Measurements from ENCODE around the gene CCDC188. TPM values are rescaled to one million over a fixed set of nuclear protein-coding genes. Genes with fewer than 3 reads are reported as not detected.

The CCDC188 gene
- total and polyA plus RNA-seq, 9 of the 15 experiments (the other 6 are each of a cell fraction or from before 2014, with no cell fraction given) = not detected

DNA sequence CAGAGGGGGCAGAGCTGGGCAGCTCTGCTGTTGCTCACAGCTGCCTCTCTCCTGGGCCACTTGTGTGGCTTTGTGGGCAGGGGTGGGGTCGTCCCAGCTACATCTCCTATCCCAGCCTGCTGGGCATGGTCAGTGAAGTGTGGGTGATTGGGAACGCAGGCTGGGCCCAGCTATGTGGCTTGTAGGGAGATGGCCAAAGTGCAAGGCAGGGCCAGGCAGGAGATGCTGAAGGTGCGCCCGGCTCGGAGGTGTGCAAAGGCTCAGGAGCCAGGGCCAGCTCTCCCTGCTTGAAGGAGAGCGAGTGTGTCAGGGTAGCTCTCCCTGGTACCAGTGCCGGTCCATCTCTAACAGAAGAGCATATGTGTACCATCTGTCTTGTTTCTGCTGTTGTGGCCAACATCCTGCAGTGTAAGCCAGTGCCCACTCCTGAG lies 43.4 kb downstream of the CCDC188 start (continued):
- no peak for TF ChIP-seq ZNF174 (CRISPR knock-in tag; IDR thresholded peaks at IDR 0.05)
- no peak for TF ChIP-seq ZBTB12 (CRISPR knock-in tag; IDR thresholded peaks at IDR 0.05)
- TF ChIP-seq MYNN (IDR thresholded peaks at IDR 0.05) = no peak
- TF ChIP-seq MYNN (CRISPR knock-in tag; IDR thresholded peaks at IDR 0.05) = no peak
- 0 out of 4 replicates have a peak, but pooled peaks of 1 of the 2 experiments have one; percentile 17 for TF ChIP-seq MLX (CRISPR knock-in tag; conservative IDR thresholded peaks at IDR 0.05)
- TF ChIP-seq, protein P1, sequence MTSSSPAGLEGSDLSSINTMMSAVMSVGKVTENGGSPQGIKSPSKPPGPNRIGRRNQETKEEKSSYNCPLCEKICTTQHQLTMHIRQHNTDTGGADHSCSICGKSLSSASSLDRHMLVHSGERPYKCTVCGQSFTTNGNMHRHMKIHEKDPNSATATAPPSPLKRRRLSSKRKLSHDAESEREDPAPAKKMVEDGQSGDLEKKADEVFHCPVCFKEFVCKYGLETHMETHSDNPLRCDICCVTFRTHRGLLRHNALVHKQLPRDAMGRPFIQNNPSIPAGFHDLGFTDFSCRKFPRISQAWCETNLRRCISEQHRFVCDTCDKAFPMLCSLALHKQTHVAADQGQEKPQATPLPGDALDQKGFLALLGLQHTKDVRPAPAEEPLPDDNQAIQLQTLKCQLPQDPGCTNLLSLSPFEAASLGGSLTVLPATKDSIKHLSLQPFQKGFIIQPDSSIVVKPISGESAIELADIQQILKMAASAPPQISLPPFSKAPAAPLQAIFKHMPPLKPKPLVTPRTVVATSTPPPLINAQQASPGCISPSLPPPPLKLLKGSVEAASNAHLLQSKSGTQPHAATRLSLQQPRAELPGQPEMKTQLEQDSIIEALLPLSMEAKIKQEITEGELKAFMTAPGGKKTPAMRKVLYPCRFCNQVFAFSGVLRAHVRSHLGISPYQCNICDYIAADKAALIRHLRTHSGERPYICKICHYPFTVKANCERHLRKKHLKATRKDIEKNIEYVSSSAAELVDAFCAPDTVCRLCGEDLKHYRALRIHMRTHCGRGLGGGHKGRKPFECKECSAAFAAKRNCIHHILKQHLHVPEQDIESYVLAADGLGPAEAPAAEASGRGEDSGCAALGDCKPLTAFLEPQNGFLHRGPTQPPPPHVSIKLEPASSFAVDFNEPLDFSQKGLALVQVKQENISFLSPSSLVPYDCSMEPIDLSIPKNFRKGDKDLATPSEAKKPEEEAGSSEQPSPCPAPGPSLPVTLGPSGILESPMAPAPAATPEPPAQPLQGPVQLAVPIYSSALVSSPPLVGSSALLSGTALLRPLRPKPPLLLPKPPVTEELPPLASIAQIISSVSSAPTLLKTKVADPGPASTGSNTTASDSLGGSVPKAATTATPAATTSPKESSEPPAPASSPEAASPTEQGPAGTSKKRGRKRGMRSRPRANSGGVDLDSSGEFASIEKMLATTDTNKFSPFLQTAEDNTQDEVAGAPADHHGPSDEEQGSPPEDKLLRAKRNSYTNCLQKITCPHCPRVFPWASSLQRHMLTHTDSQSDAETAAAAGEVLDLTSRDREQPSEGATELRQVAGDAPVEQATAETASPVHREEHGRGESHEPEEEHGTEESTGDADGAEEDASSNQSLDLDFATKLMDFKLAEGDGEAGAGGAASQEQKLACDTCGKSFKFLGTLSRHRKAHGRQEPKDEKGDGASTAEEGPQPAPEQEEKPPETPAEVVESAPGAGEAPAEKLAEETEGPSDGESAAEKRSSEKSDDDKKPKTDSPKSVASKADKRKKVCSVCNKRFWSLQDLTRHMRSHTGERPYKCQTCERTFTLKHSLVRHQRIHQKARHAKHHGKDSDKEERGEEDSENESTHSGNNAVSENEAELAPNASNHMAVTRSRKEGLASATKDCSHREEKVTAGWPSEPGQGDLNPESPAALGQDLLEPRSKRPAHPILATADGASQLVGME (CRISPR knock-in tag; IDR thresholded peaks at IDR 0.05) = 0 out of 2 replicates have a peak, but pooled peaks have one; percentile 5
- TF ChIP-seq ZNF444 (CRISPR knock-in tag; IDR thresholded peaks at IDR 0.05) = no peak
- TF ChIP-seq BRD9 (IDR thresholded peaks at IDR 0.05; ENCODE audit: low read depth, partially characterized antibody) = no peak
- TF ChIP-seq POLR2G (IDR thresholded peaks at IDR 0.05; ENCODE audit: low read depth, low read length) = peak; percentile 32; the same call in 1 of the 2 replicates
- TF ChIP-seq PHF8 (IDR thresholded peaks at IDR 0.05; ENCODE audit: borderline replicate concordance, low read length) = no peak
- TF ChIP-seq SNRNP70 (optimal IDR thresholded peaks at IDR 0.05; ENCODE audit: low read depth, low read length) = no peak
- TF ChIP-seq ZNF57 (CRISPR knock-in tag; IDR thresholded peaks at IDR 0.05) = no peak
- TF ChIP-seq KLF6 (CRISPR knock-in tag; IDR thresholded peaks at IDR 0.05; ENCODE audit: borderline replicate concordance) = no peak
- TF ChIP-seq, protein P2, sequence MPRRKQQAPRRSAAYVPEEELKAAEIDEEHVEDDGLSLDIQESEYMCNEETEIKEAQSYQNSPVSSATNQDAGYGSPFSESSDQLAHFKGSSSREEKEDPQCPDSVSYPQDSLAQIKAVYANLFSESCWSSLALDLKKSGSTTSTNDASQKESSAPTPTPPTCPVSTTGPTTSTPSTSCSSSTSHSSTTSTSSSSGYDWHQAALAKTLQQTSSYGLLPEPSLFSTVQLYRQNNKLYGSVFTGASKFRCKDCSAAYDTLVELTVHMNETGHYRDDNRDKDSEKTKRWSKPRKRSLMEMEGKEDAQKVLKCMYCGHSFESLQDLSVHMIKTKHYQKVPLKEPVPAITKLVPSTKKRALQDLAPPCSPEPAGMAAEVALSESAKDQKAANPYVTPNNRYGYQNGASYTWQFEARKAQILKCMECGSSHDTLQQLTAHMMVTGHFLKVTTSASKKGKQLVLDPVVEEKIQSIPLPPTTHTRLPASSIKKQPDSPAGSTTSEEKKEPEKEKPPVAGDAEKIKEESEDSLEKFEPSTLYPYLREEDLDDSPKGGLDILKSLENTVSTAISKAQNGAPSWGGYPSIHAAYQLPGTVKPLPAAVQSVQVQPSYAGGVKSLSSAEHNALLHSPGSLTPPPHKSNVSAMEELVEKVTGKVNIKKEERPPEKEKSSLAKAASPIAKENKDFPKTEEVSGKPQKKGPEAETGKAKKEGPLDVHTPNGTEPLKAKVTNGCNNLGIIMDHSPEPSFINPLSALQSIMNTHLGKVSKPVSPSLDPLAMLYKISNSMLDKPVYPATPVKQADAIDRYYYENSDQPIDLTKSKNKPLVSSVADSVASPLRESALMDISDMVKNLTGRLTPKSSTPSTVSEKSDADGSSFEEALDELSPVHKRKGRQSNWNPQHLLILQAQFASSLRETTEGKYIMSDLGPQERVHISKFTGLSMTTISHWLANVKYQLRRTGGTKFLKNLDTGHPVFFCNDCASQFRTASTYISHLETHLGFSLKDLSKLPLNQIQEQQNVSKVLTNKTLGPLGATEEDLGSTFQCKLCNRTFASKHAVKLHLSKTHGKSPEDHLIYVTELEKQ (CRISPR knock-in tag; IDR thresholded peaks at IDR 0.05) = no peak
- TF ChIP-seq SRSF7 (optimal IDR thresholded peaks at IDR 0.05; ENCODE audit: low read depth, low read length) = no peak
- no peak for TF ChIP-seq SIX5 (IDR thresholded peaks at IDR 0.05; ENCODE audit: borderline replicate concordance in 1 of 2, insufficient read depth in 1 of 2, low read depth in 1 of 2, low read length in 2 of 2)
- no peak for TF ChIP-seq SRSF9 (IDR thresholded peaks at IDR 0.05; ENCODE audit: borderline replicate concordance, low read depth, low read length)
- TF ChIP-seq NRF1 (conservative IDR thresholded peaks at IDR 0.05 in 1 of 2, IDR thresholded peaks at IDR 0.05 in 1 of 2) = no peak
